Measurements from ENCODE around the gene LSAMP. TPM values are rescaled to one million over a fixed set of nuclear protein-coding genes. Genes with fewer than 3 reads are reported as not detected.

The LSAMP gene
- total and polyA plus RNA-seq, 9 of the 15 experiments (the other 6 are each of a cell fraction or from before 2014, with no cell fraction given) = 0.09 to 0.11 TPM; not detected in 7

DNA sequence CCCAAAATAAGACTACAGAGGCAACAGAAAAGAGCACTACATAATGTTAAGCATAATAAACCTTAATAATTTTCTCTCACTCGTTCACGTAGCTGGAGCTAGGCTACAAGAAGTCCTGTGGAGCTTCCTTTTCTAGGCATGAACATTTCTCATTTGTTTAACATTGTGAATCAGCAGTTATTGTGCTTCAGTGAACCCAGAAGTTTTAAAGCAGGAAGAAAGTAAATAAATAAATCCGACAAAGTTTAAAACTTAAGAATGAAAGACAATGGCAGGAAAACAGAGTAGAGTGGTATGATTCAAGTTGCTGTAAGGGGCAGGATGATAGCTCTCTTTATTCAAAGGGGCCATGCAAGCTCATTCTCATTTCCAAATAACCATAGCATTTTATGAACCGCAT lies 191.8 kb downstream of the LSAMP start:
- no peak overlapping the region for H3K27ac ChIP-seq (ENCODE audit: extremely low read depth, low read depth, low read length)
- H3K9me1 ChIP-seq (ENCODE audit: control insufficient read depth, insufficient read depth, low read length) = no peaks in the 10 kb centered on the region
- no peaks in the 10 kb centered on the region for H3K36me3 ChIP-seq (ENCODE audit: control insufficient read depth, insufficient read depth, low read length)
- in situ Hi-C loops (cut with MboI) (no loop called here), intact Hi-C loops (cut with micrococcal nuclease) (no loop called here)
- CTCF ChIA-PET (ENCODE audit: low intra/inter-chr PET ratio) = no interaction called here
- BruUV-seq (replicated peaks) = no TSS peak
- POLR2A ChIA-PET = no interaction called here
- FAIRE-seq (no peak), ATAC-seq (no peak), DNase-seq (ENCODE audit: extremely low read depth in 1 of 4, low spot score in 3 of 4) (no peak)
- 6% methylated on average over 3 of the region's 4 CpGs for WGBS (ENCODE audit: insufficient coverage, low coverage, missing lambda C conversion rate)
- H3K4me2 ChIP-seq (ENCODE audit: insufficient read depth, low read length) = no peak overlapping the region
- H3K9ac ChIP-seq (ENCODE audit: insufficient read depth in 1 of 2, low read depth in 2 of 2, low read length in 2 of 2) = no peak overlapping the region
- H3K79me2 ChIP-seq (ENCODE audit: control insufficient read depth, insufficient read depth, low read length) = no peaks in the 10 kb centered on the region
- H4K20me1 ChIP-seq (replicated peaks; ENCODE audit: control insufficient read depth, insufficient read depth, low read length) = no peaks in the 10 kb centered on the region
- no peaks in the 10 kb centered on the region for H3K4me1 ChIP-seq (replicated peaks in 1 of 2; ENCODE audit: control insufficient read depth in 2 of 2, insufficient read depth in 2 of 2, low read length in 2 of 2)
- H3K9me3 ChIP-seq (replicated peaks; ENCODE audit: control insufficient read depth, insufficient read depth, low read depth, low read length) = no peaks in the 10 kb centered on the region
- H3K4me3 ChIP-seq = no peak overlapping the region
- no peaks in the 10 kb centered on the region for H3K27me3 ChIP-seq (ENCODE audit: control insufficient read depth in 2 of 2, insufficient read depth in 2 of 2, low read length in 2 of 2)
- no peak overlapping the region for H2AFZ ChIP-seq (ENCODE audit: low read depth, low read length)
- TF ChIP-seq, protein P1, sequence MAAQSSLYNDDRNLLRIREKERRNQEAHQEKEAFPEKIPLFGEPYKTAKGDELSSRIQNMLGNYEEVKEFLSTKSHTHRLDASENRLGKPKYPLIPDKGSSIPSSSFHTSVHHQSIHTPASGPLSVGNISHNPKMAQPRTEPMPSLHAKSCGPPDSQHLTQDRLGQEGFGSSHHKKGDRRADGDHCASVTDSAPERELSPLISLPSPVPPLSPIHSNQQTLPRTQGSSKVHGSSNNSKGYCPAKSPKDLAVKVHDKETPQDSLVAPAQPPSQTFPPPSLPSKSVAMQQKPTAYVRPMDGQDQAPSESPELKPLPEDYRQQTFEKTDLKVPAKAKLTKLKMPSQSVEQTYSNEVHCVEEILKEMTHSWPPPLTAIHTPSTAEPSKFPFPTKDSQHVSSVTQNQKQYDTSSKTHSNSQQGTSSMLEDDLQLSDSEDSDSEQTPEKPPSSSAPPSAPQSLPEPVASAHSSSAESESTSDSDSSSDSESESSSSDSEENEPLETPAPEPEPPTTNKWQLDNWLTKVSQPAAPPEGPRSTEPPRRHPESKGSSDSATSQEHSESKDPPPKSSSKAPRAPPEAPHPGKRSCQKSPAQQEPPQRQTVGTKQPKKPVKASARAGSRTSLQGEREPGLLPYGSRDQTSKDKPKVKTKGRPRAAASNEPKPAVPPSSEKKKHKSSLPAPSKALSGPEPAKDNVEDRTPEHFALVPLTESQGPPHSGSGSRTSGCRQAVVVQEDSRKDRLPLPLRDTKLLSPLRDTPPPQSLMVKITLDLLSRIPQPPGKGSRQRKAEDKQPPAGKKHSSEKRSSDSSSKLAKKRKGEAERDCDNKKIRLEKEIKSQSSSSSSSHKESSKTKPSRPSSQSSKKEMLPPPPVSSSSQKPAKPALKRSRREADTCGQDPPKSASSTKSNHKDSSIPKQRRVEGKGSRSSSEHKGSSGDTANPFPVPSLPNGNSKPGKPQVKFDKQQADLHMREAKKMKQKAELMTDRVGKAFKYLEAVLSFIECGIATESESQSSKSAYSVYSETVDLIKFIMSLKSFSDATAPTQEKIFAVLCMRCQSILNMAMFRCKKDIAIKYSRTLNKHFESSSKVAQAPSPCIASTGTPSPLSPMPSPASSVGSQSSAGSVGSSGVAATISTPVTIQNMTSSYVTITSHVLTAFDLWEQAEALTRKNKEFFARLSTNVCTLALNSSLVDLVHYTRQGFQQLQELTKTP (IDR thresholded peaks at IDR 0.05; ENCODE audit: low read depth in 1 of 2, partially characterized antibody in 2 of 2) = no peak
- TF ChIP-seq, protein P2, sequence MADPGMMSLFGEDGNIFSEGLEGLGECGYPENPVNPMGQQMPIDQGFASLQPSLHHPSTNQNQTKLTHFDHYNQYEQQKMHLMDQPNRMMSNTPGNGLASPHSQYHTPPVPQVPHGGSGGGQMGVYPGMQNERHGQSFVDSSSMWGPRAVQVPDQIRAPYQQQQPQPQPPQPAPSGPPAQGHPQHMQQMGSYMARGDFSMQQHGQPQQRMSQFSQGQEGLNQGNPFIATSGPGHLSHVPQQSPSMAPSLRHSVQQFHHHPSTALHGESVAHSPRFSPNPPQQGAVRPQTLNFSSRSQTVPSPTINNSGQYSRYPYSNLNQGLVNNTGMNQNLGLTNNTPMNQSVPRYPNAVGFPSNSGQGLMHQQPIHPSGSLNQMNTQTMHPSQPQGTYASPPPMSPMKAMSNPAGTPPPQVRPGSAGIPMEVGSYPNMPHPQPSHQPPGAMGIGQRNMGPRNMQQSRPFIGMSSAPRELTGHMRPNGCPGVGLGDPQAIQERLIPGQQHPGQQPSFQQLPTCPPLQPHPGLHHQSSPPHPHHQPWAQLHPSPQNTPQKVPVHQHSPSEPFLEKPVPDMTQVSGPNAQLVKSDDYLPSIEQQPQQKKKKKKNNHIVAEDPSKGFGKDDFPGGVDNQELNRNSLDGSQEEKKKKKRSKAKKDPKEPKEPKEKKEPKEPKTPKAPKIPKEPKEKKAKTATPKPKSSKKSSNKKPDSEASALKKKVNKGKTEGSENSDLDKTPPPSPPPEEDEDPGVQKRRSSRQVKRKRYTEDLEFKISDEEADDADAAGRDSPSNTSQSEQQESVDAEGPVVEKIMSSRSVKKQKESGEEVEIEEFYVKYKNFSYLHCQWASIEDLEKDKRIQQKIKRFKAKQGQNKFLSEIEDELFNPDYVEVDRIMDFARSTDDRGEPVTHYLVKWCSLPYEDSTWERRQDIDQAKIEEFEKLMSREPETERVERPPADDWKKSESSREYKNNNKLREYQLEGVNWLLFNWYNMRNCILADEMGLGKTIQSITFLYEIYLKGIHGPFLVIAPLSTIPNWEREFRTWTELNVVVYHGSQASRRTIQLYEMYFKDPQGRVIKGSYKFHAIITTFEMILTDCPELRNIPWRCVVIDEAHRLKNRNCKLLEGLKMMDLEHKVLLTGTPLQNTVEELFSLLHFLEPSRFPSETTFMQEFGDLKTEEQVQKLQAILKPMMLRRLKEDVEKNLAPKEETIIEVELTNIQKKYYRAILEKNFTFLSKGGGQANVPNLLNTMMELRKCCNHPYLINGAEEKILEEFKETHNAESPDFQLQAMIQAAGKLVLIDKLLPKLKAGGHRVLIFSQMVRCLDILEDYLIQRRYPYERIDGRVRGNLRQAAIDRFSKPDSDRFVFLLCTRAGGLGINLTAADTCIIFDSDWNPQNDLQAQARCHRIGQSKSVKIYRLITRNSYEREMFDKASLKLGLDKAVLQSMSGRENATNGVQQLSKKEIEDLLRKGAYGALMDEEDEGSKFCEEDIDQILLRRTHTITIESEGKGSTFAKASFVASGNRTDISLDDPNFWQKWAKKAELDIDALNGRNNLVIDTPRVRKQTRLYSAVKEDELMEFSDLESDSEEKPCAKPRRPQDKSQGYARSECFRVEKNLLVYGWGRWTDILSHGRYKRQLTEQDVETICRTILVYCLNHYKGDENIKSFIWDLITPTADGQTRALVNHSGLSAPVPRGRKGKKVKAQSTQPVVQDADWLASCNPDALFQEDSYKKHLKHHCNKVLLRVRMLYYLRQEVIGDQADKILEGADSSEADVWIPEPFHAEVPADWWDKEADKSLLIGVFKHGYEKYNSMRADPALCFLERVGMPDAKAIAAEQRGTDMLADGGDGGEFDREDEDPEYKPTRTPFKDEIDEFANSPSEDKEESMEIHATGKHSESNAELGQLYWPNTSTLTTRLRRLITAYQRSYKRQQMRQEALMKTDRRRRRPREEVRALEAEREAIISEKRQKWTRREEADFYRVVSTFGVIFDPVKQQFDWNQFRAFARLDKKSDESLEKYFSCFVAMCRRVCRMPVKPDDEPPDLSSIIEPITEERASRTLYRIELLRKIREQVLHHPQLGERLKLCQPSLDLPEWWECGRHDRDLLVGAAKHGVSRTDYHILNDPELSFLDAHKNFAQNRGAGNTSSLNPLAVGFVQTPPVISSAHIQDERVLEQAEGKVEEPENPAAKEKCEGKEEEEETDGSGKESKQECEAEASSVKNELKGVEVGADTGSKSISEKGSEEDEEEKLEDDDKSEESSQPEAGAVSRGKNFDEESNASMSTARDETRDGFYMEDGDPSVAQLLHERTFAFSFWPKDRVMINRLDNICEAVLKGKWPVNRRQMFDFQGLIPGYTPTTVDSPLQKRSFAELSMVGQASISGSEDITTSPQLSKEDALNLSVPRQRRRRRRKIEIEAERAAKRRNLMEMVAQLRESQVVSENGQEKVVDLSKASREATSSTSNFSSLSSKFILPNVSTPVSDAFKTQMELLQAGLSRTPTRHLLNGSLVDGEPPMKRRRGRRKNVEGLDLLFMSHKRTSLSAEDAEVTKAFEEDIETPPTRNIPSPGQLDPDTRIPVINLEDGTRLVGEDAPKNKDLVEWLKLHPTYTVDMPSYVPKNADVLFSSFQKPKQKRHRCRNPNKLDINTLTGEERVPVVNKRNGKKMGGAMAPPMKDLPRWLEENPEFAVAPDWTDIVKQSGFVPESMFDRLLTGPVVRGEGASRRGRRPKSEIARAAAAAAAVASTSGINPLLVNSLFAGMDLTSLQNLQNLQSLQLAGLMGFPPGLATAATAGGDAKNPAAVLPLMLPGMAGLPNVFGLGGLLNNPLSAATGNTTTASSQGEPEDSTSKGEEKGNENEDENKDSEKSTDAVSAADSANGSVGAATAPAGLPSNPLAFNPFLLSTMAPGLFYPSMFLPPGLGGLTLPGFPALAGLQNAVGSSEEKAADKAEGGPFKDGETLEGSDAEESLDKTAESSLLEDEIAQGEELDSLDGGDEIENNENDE (IDR thresholded peaks at IDR 0.05; ENCODE audit: low read depth, low read length) = no peak
